HFFc6 (cell line): ENCODE measurements around the gene RPS5. TPM values are rescaled to one million over a fixed set of nuclear protein-coding genes. Genes with fewer than 3 reads are reported as not detected.
A peak's percentile ranks its signal among the peaks of the same experiment; 100 is the strongest.
"Not testable (repeated sequence)": the region's sequence is repeated elsewhere in the genome, so short reads cannot be mapped to it uniquely, and the experiment has no call there.

Experiments used
- DNase-seq: peaks from one replicate; pipeline ENCODE4 v3.0.0-alpha.2; 2018
- H3K27ac Mint-ChIP-seq: 2 replicates; pipeline ENCODE4 v1.8.0; 2020; ENCODE audit warnings: mild to moderate bottlenecking, mixed read lengths
- H3K27me3 Mint-ChIP-seq: 2 replicates; pipeline ENCODE4 v1.8.0; 2021; ENCODE audit warnings: mild to moderate bottlenecking, moderate library complexity, mixed read lengths; ENCODE audit not compliant: insufficient read depth
- H3K36me3 Mint-ChIP-seq: 2 replicates; pipeline ENCODE4 v1.8.0; 2021; ENCODE audit warnings: low read depth, mixed read lengths
- H3K4me1 Mint-ChIP-seq: 2 replicates; pipeline ENCODE4 v1.8.0; 2020; ENCODE audit warnings: low read depth, mixed read lengths
- H3K4me3 Mint-ChIP-seq: 2 replicates; pipeline ENCODE4 v1.8.0; 2020; ENCODE audit warnings: mild to moderate bottlenecking, moderate library complexity, mixed read lengths
- H3K9me3 Mint-ChIP-seq: 2 replicates; pipeline ENCODE4 v1.8.0; 2020; ENCODE audit warnings: mild to moderate bottlenecking, mixed read lengths
- CTCF ChIP-seq: fragments of 200-600 bp; sonication (generic); IDR thresholded peaks from 2 replicates; pipeline ENCODE4 v1.5.0; 2021; ENCODE audit warnings: antibody characterized with exemption, mild to moderate bottlenecking
- total RNA-seq, 6 experiments: library from RNA; stranded (reverse); fragmentation: NEBNext Ultra II Directional; extraction: Animal tissue kit (Norgen Biotek cat#: 25700); gene quantifications; 2 replicates in 1 of 6; 3 replicates in 5 of 6; pipeline ENCODE4 v1.2.3, GENCODE V29; 2021

Gene RPS5
- total RNA-seq, 6 experiments from 2014 or later = 958 to 1,072 (median 1,017) TPM

- 0 out of 2 replicates have a peak, but pooled peaks have one; percentile 21 for TF ChIP-seq CTCF
- Mint-ChIP-seq H3K9me3 (no peaks in the 10 kb centered on the region), H3K36me3 (peaks cover 7% of the 10 kb centered on the region), H3K27ac (peak overlapping the region; percentile 89; the same call in 1 of the 2 replicates), H3K27me3 (peaks cover 4% of the 10 kb centered on the region), H3K4me1 (peaks cover 18% of the 10 kb centered on the region), H3K4me3 (peak overlapping the region; percentile 91)
- no peak for DNase-seq
Observed at GRCh38 chr19:58401840-58402421, 14.9 kb downstream of the RPS5 start.

GRCh38 chr19:58403920-58404478 is 16.9 kb downstream of the RPS5 start:
- not testable (repeated sequence) for H3K4me3 Mint-ChIP-seq, DNase-seq, H3K27me3 Mint-ChIP-seq, H3K27ac Mint-ChIP-seq, H3K9me3 Mint-ChIP-seq
- peaks cover 29% of the 10 kb centered on the region for H3K4me1 Mint-ChIP-seq
- peaks cover 11% of the 10 kb centered on the region for H3K36me3 Mint-ChIP-seq

GRCh38 chr19:58406818-58407657 is 20.0 kb downstream of the RPS5 start:
- peaks cover 11% of the 10 kb centered on the region for H3K36me3 Mint-ChIP-seq
- peak overlapping the region; percentile 90 for H3K27ac Mint-ChIP-seq
- peak overlapping the region; percentile 92 for H3K4me3 Mint-ChIP-seq
- H3K27me3 Mint-ChIP-seq = peaks cover 5% of the 10 kb centered on the region; the same call in 1 of the 2 replicates
- no peak for DNase-seq
- H3K4me1 Mint-ChIP-seq = peaks cover 28% of the 10 kb centered on the region
- H3K9me3 Mint-ChIP-seq = no peaks in the 10 kb centered on the region; the same call in 1 of the 2 replicates
- peak; percentile 75 for TF ChIP-seq CTCF

GRCh38 chr19:58407658-58408151 is 20.6 kb downstream of the RPS5 start:
- H3K27me3 Mint-ChIP-seq = peaks cover 5% of the 10 kb centered on the region; the same call in 1 of the 2 replicates
- H3K27ac Mint-ChIP-seq = peak overlapping the region; percentile 90
- no peak for TF ChIP-seq CTCF
- no peak for DNase-seq
- no peaks in the 10 kb centered on the region; the same call in 1 of the 2 replicates for H3K9me3 Mint-ChIP-seq
- peaks cover 28% of the 10 kb centered on the region for H3K4me1 Mint-ChIP-seq
- H3K36me3 Mint-ChIP-seq = peaks cover 15% of the 10 kb centered on the region
- peak overlapping the region; percentile 92 for H3K4me3 Mint-ChIP-seq

GRCh38 chr19:58408152-58409009 is 21.3 kb downstream of the RPS5 start, which contains the start of gene ZNF584:
TSS of gene ZNF584 (plus strand) at chr19:58408649. CDS start at chr19:58409148, 499 bp downstream.
- peak; percentile 42 for TF ChIP-seq CTCF
- Mint-ChIP-seq H3K4me3 (peak within 1 kb of the TSS; percentile 92), H3K27me3 (peaks cover 5% of the 10 kb centered on the region; the same call in 1 of the 2 replicates), H3K4me1 (peaks cover 28% of the 10 kb centered on the region), H3K9me3 (no peaks in the 10 kb centered on the region; the same call in 1 of the 2 replicates), H3K36me3 (peaks cover 20% of the 10 kb centered on the region), H3K27ac (peak within 1 kb of the TSS; percentile 90)
- DNase-seq = peak; percentile 90
